Stimulated activated CD4-positive, alpha-beta T cell treated with anti-CD3 and anti-CD28 coated beads, TNF-alpha, amount 100 ng/mL, for 24 hours (primary cell): Measurements from ENCODE around the gene ZNF318.
"Not testable (repeated sequence)": the region's sequence is repeated elsewhere in the genome, so short reads cannot be mapped to it uniquely, and the experiment has no call there.

Source experiments
- DNase-seq, 3 experiments: peaks; one replicate each; pipeline ENCODE4 v3.0.0-alpha.2; 2020; ENCODE audit warnings: low read depth in 3 of 3

Gene ZNF318

GRCh38 chr6:43369174-43370002, at the start of gene ZNF318:
TSS of gene ZNF318 (minus strand) at chr6:43369647. CDS start at chr6:43369365, 282 bp downstream.
- DNase-seq, result peak; percentile 85 to 94 (median 91)

DNA sequence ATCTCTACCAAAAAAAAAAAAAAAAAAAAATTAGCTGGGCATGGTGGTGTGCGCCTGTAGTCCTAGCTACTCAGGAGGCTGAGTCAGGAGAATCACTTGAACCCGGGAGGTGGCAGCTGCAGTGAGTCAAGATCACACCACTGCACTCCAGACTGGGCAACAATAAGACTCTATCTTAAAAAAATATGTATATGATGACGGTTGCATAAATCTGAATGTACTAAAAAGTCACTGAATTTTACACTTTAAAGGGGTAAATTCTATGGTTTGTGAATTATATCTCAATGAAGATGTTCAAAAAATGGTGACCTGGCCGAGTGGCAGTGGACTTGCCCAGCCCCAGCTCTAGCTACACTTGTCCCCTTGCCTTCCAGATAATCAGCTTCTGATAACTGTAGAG, 47.5 kb upstream of the ZNF318 start:
- DNase-seq, result no peak

- DNase-seq, result not testable (repeated sequence)
Observed at GRCh38 chr6:43415275-43415674, 45.8 kb upstream of the ZNF318 start.

- no peak for DNase-seq
Observed at GRCh38 chr6:43413002-43413401, 43.6 kb upstream of the ZNF318 start.

DNA sequence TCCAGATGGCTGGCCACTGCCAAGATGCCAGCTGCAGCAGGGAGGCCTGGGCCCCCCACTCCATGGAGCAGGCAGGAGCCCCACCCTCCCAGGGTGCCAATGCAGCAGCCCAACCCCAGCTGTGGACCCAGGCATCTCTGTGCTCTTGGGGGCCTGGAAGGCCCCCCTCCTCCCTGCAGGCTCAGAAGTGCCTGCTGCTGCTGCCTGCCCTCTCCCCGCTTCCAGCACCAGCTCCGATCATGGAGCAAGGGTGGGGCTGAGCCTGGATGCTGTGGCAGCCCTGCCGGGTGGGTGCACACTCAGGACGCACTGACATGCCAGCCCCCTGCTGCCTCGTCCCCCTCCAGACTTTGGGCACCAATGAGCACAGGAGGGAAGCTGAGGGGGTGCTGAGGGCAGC, 43.1 kb upstream of the ZNF318 start:
- DNase-seq, result no peak

DNA sequence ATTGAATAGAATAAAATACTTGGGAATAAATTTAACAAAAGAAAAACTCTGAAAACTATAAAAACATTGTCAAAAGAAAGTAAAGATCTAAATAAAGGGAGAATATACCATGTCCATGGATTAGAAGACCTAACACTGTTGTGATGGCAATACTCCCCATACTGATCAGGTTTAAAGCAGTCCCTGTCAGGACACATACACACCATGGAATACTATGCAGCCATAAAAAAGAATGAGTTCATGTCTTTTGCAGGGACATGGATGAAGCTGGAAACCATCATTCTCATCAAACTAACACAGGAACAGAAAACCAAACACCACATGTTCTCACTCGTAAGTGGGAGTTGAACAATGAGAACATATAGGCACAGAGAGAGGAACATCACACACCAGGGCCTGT, 41.3 kb upstream of the ZNF318 start:
- DNase-seq, result not testable (repeated sequence)

DNA sequence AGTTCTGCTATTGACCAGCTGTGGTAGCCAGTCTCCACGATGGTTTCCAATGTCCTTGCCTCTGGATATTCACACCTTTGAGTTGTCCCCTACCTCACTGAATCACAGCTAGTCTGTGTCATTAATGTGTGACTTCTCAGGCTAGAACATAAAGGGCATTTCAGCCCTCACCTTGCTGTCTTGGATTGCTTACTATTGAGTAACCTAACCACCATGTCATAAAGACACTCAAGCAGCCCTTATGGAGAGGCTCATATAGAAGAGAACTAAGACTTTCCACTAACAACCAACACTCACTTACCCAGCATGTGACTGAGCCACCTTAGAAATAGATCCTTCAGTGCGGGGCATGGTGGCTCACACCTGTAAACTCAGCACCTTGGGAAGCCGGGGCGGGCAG, 38.8 kb upstream of the ZNF318 start:
- DNase-seq, result no peak

- no peak for DNase-seq
Observed at GRCh38 chr6:43407296-43407695, 37.8 kb upstream of the ZNF318 start.

DNA sequence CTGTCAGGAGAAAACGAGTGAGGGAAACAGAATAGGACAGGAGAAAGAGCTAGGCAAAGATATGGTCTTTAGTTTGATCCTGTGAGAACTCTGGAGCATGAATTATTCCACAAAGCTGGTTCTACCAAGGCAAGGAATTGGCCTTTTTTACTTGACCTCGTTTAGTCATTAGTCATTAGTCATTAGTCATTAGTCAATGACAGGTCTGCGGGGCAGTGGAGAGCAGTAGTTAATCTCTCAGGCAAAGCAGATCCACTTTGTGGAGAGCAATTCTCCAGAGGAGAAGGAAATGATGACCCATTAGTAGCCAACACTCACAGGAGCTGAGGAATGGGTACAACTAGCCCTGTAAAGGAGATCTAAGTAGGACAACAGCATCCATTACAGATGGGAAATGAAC, 35.9 kb upstream of the ZNF318 start:
- no peak for DNase-seq

GRCh38 chr6:43402820-43403219, 33.4 kb upstream of the ZNF318 start:
- no peak for DNase-seq

- no peak for DNase-seq
Observed at GRCh38 chr6:43401730-43402129, 32.3 kb upstream of the ZNF318 start.

DNA sequence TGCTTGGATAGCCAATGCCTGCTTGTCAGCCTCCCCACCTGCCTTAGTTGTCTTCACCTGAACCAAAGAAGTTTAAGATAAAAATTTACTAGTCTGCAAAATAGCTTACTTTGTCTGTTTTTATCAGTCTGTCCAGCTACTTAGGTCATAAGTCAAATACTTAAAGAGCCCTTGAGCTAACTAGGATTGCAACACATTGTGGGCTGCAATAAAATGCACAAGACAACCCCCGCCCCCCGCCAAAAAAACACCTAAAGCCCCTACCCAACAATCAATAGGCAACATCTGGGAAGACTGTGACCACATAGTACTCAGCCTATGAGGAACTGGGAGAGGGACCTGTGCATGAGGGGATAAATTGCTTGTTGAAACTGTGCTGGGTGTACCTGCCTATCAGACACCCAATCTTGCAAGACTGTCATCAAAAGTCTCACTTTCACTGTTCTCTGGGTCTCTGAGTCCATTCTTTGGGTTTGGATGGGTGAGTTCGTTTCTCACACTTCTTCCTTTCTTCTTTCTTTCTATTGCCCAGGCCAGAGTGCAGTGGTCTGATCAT, 30.6 kb upstream of the ZNF318 start:
- no peak for DNase-seq

- no peak for DNase-seq
Observed at GRCh38 chr6:43396408-43397149, 27.1 kb upstream of the ZNF318 start.

DNA sequence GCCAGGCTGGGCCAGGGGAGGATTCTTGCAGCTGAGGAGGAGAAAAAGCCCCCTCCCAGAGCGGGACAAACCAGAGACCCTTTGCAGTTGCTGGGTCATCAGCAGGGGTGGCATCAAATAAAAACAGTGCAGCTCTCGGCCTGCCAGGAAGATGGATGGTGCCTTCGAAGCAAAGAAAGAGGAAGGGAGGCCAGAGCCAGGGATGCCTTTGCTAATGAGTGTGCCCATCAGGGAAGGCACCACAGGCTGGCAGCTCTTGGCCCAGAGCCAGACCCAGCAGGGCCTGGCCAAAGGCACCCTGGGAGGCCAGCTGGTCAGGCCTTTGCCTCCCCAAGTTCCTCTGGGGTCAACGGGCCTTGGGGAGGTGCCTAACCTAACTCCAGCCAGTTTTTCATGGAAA, 26.3 kb upstream of the ZNF318 start:
- DNase-seq, result no peak

DNA sequence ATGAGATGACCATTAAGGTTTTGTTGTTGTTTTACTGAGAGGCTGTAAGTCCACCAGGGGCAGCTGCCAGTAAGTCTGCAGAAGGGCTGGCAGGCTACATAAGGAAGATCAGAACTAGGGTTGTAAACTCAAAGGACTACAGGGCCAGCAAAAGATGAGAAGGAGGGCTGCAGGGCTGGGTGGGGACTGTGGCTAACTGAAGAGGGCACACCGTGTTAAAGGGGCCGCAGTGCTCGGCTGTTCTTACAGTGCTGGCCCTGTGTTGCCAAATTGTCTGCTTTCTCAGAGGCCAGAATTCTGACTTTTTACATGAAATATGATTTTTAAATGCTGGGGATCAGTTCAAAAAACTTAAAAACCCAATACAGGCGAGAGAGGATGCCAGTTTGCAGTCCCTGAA, 25.5 kb upstream of the ZNF318 start:
- DNase-seq, result no peak

GRCh38 chr6:43393602-43394001, 24.2 kb upstream of the ZNF318 start:
- no peak for DNase-seq

DNA sequence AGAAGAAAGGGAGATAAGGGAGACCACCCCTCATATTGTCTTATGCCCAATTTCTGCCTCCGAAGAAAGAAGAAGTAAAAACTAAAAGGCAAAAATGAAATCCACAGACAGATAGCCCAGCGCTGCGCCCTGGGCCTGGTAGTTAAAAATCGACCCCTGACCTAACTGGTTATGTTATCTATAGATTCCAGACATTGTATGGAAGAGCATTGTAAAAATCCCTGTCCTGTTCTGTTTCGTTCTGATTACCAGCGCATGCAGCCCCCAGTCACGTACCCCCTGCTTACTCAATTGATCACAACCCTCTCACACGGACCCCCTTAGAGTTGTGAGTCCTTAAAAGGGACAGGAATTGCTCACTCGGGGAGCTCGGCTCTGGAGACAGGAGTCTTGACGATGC, 23.7 kb upstream of the ZNF318 start:
- not testable (repeated sequence) for DNase-seq

- DNase-seq, result peak in 1 of 3 experiments; percentile 24
Observed at GRCh38 chr6:43391440-43392031, 22.1 kb upstream of the ZNF318 start.

DNA sequence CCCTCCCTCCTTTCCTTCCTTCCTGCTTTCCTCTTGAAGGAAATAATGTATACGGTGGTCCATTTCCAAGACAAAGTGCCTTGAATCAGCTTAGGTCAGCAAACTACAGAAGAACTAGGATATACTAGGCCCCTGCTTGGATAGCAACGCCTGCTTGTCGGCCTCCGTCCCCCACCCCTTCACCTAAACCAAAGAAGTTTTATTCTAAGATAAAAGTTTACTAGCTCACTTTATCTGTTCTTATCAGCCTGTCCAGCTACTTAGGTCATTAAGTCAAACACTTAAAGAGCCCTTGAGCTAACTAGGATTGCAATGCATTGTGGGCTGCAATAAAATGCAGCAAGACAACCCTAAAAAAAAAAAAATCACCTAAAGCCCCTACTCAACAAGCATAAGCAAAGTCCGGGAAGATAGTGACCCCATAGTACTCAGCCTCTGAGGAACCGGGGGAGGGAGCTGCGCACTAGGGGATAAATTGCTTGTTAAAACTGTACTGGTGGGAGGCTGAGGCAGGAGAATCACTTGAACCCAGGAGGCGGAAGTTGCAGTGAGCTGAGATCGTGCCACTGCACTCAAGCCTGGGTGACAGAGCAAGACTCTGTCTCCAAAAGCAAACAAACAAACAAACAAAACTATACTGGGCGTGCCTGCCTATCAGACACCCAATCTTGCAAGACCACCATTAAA, 21.4 kb upstream of the ZNF318 start:
- DNase-seq, result not testable (repeated sequence)

- no peak for DNase-seq
Observed at GRCh38 chr6:43389730-43390295, 20.4 kb upstream of the ZNF318 start.

DNA sequence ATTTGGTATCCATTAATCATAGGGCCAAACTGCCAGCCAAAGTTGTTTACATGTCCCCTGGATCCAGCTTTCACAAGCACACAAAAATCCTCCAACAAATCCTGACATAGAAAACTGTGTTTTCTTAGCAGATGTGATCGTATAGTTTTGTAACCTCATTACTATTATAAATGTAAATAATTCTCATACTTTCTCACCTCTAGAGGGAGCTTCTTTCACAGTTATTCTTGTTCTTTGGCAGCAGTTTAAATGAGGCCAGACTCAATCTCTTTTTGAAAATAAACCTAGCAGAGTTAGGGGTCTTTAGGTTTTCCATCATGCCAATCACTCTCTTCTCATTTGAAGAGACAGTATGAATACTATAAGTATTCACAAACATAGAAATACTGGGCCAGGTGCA, 17.0 kb upstream of the ZNF318 start:
- no peak for DNase-seq
